Breast epithelium (tissue), 4 donors: ENCODE data around the gene ITGB5. TPM values are rescaled to one million over a fixed set of nuclear protein-coding genes. Genes with fewer than 3 reads are reported as not detected.
A peak's percentile ranks its signal among the peaks of the same experiment; 100 is the strongest.

Experiments
- DNase-seq, 2 donors: peaks; one replicate each; pipeline ENCODE4 v3.0.0-alpha.2; 2019; ENCODE audit warnings: low spot score in 2 of 2
- H3K27ac ChIP-seq, 2 donors: fragments of 200-600 bp; sonication (generic) in 1 of 2; one replicate each; pipeline ENCODE4 v1.5.1; 2016 to 2019; ENCODE audit warnings: mild to moderate bottlenecking in 1 of 2
- H3K27me3 ChIP-seq, 2 donors: fragments of 200-600 bp; sonication (generic) in 1 of 2; one replicate each; pipeline versions ENCODE4 v1.5.1 to v1.6.0; 2017 to 2019; ENCODE audit warnings: control low read depth in 1 of 2, mild to moderate bottlenecking in 1 of 2
- H3K36me3 ChIP-seq: fragments of 200-600 bp; one replicate; pipeline ENCODE4 v1.5.1; 2019
- H3K4me1 ChIP-seq, 2 donors: fragments of 200-600 bp; sonication (generic); one replicate each; pipeline ENCODE4 v1.5.1; 2016 to 2019; ENCODE audit warnings: control low read depth in 1 of 2
- H3K4me3 ChIP-seq, 3 donors: fragments of 200-600 bp; sonication (generic); 1 replicate in 2 of 3; 2 replicates in 1 of 3; pipeline ENCODE4 v1.5.1; 2016 to 2019; ENCODE audit warnings: mild to moderate bottlenecking in 3 of 3, moderate library complexity in 2 of 3
- H3K9me3 ChIP-seq, 2 donors: fragments of 200-600 bp; sonication (generic) in 1 of 2; one replicate each; pipeline ENCODE4 v1.5.1; 2016 to 2019; ENCODE audit warnings: control low read depth in 1 of 2
- CTCF ChIP-seq, 3 donors: fragments of 450-650 bp; IDR thresholded peaks; one replicate each; pipeline ENCODE4 v1.5.1; 2016 to 2017; ENCODE audit warnings: antibody characterized with exemption in 3 of 3, mild to moderate bottlenecking in 3 of 3, moderate library complexity in 3 of 3
- POLR2A ChIP-seq: fragments of 450-650 bp; IDR thresholded peaks from one replicate; pipeline ENCODE4 v1.6.1; 2016; ENCODE audit warnings: antibody characterized with exemption, mild to moderate bottlenecking, moderate library complexity
- POLR2AphosphoS5 ChIP-seq, 3 donors: sonication (generic); formaldehyde crosslinking; IDR thresholded peaks; one replicate each; pipeline ENCODE4 v1.6.1; 2017; ENCODE audit warnings: antibody characterized with exemption in 3 of 3
- intact Hi-C: fragments of 100-400 bp; cut with DNase I; formaldehyde crosslinking; loops from one replicate; pipeline ENCODE4 v1.15.1; 2023; ENCODE audit warnings: low total_unique reads
- total RNA-seq, 3 donors: library from RNA; depleted of rRNA; stranded (reverse); fragments of >200 nt; gene quantifications; one replicate each; pipeline ENCODE4 v1.1.0, GENCODE V29; 2016

Gene ITGB5
- total RNA-seq, 3 donors from 2014 or later = 80.1 to 286 (median 181) TPM

- H3K9me3 ChIP-seq = no peaks in the 10 kb centered on the region
These were observed 26.1 kb downstream of the ITGB5 start for GRCh38 chr3:124861041-124861440.

GRCh38 chr3:124860599-124860998 lies 26.6 kb downstream of the ITGB5 start:
- DNase-seq = peak; percentile 62 to 70
- intact Hi-C loops = no loop called here
- Histone ChIP-seq H3K4me1 (no peaks in the 10 kb centered on the region), H3K9me3 (no peaks in the 10 kb centered on the region), H3K27me3 (no peaks in the 10 kb centered on the region), H3K36me3 (no peaks in the 10 kb centered on the region), H3K27ac (peak overlapping the region; percentile 65 to 68), H3K4me3 (no peak overlapping the region)
- TF ChIP-seq POLR2AphosphoS5 (IDR thresholded peaks at IDR 0.05) (peak; percentile 15 to 73 (median 24)), CTCF (IDR thresholded peaks at IDR 0.05) (no peak)

More at GRCh38 chr3:124861041-124861440, 26.1 kb downstream of the ITGB5 start:
- Histone ChIP-seq H3K27me3 (no peaks in the 10 kb centered on the region), H3K4me3 (no peak overlapping the region), H3K36me3 (no peaks in the 10 kb centered on the region), H3K4me1 (no peaks in the 10 kb centered on the region), H3K27ac (peak overlapping the region; percentile 65 to 68)
- intact Hi-C loops = no loop called here
- DNase-seq = no peak
- no peak for TF ChIP-seq POLR2AphosphoS5 (IDR thresholded peaks at IDR 0.05)
- TF ChIP-seq POLR2A = no peak
- TF ChIP-seq CTCF (IDR thresholded peaks at IDR 0.05) = no peak

- H3K4me1 ChIP-seq = no peaks in the 10 kb centered on the region
- TF ChIP-seq CTCF (IDR thresholded peaks at IDR 0.05) (no peak), POLR2A (no peak), POLR2AphosphoS5 (IDR thresholded peaks at IDR 0.05) (no peak)
- no peaks in the 10 kb centered on the region for H3K36me3 ChIP-seq
- H3K9me3 ChIP-seq = no peaks in the 10 kb centered on the region
- no peaks in the 10 kb centered on the region for H3K27me3 ChIP-seq
- DNase-seq = no peak
- peak overlapping the region; percentile 54 to 74 for H3K27ac ChIP-seq
- no peak overlapping the region for H3K4me3 ChIP-seq
- intact Hi-C loops = no loop called here
These were observed 28.1 kb downstream of the ITGB5 start for GRCh38 chr3:124859025-124859424.

- intact Hi-C loops = no loop called here
- TF ChIP-seq POLR2AphosphoS5 (IDR thresholded peaks at IDR 0.05) (no peak), POLR2A (no peak), CTCF (IDR thresholded peaks at IDR 0.05) (no peak)
- no peaks in the 10 kb centered on the region for H3K27me3 ChIP-seq
- no peaks in the 10 kb centered on the region for H3K36me3 ChIP-seq
- H3K4me1 ChIP-seq = peaks cover 0 to 3% of the 10 kb centered on the region in 2 donors
- peak overlapping the region; percentile 22 to 36 for H3K27ac ChIP-seq
- no peaks in the 10 kb centered on the region for H3K9me3 ChIP-seq
- no peak for DNase-seq
- H3K4me3 ChIP-seq = no peak overlapping the region
These were observed 28.9 kb downstream of the ITGB5 start for GRCh38 chr3:124858275-124858674.

- no peak overlapping the region for H3K27ac ChIP-seq
- no peak for DNase-seq
- no peaks in the 10 kb centered on the region for H3K36me3 ChIP-seq
- no peaks in the 10 kb centered on the region for H3K27me3 ChIP-seq
- peaks cover 2 to 5% of the 10 kb centered on the region in 2 donors for H3K4me1 ChIP-seq
- intact Hi-C loops = no loop called here
- no peak for TF ChIP-seq POLR2A
- no peak overlapping the region for H3K4me3 ChIP-seq
- H3K9me3 ChIP-seq = no peaks in the 10 kb centered on the region
These were observed 30.5 kb downstream of the ITGB5 start for GRCh38 chr3:124856677-124857076.

GRCh38 chr3:124854009-124854408 lies 33.2 kb downstream of the ITGB5 start:
- TF ChIP-seq POLR2A (no peak), CTCF (IDR thresholded peaks at IDR 0.05) (no peak), POLR2AphosphoS5 (IDR thresholded peaks at IDR 0.05) (no peak)
- no peaks in the 10 kb centered on the region for H3K9me3 ChIP-seq
- H3K27me3 ChIP-seq = no peaks in the 10 kb centered on the region
- intact Hi-C loops = no loop called here
- peaks cover 2 to 5% of the 10 kb centered on the region in 2 donors for H3K4me1 ChIP-seq
- no peak for DNase-seq
- H3K4me3 ChIP-seq = no peak overlapping the region
- H3K27ac ChIP-seq = no peak overlapping the region
- no peaks in the 10 kb centered on the region for H3K36me3 ChIP-seq
